Trophoblast cell (in vitro differentiated cells and primary cell): ENCODE data around the gene PLEKHG7.

ENCODE experiments used
- DNase-seq, 2 donors: peaks; one replicate each; pipeline ENCODE4 v3.0.0-alpha.2; 2016
- H2AFZ ChIP-seq: 2 replicates; pipeline ENCODE4 v1.6.1; 2013; ENCODE audit warnings: low read length, moderate library complexity, mild to moderate bottlenecking; ENCODE audit not compliant: insufficient read depth, poor library complexity
- H2AK5ac ChIP-seq: 2 replicates; pipeline ENCODE4 v1.6.1; 2013; ENCODE audit warnings: mild to moderate bottlenecking, low read length
- H2BK120ac ChIP-seq: 2 replicates; pipeline ENCODE4 v1.6.1; 2013; ENCODE audit warnings: low read length, mild to moderate bottlenecking, moderate library complexity; ENCODE audit not compliant: insufficient read depth, poor library complexity
- H2BK12ac ChIP-seq: 2 replicates; pipeline ENCODE4 v1.6.1; 2013; ENCODE audit warnings: mild to moderate bottlenecking, low read length, moderate library complexity
- H2BK5ac ChIP-seq: 2 replicates; pipeline ENCODE4 v1.6.1; 2013; ENCODE audit warnings: low read length, low read depth, moderate library complexity, mild to moderate bottlenecking; ENCODE audit not compliant: poor library complexity
- H3K14ac ChIP-seq: 2 replicates; pipeline ENCODE4 v1.6.1; 2013; ENCODE audit warnings: mild to moderate bottlenecking, low read length
- H3K18ac ChIP-seq: 2 replicates; pipeline ENCODE4 v1.6.1; 2013; ENCODE audit warnings: mild to moderate bottlenecking, low read length
- H3K23ac ChIP-seq: 2 replicates; pipeline ENCODE4 v1.6.1; 2013; ENCODE audit warnings: low read length
- H3K27ac ChIP-seq: 2 replicates; pipeline ENCODE4 v1.5.1; 2013; ENCODE audit warnings: low read depth, mild to moderate bottlenecking, inconsistent platforms, low read length, moderate library complexity
- H3K27me3 ChIP-seq: 2 replicates; pipeline ENCODE4 v1.6.1; 2013; ENCODE audit warnings: inconsistent platforms, mild to moderate bottlenecking, low read length, moderate library complexity; ENCODE audit not compliant: insufficient read depth
- H3K36me3 ChIP-seq, 2 experiments: 1 replicate in 1 of 2; 2 replicates in 1 of 2; pipeline ENCODE4 v1.6.1; 2013; ENCODE audit warnings: low read length in 2 of 2, mild to moderate bottlenecking in 2 of 2, moderate library complexity in 1 of 2; ENCODE audit not compliant: insufficient read depth in 2 of 2, control insufficient read depth in 1 of 2
- H3K4ac ChIP-seq: 2 replicates; pipeline ENCODE4 v1.6.1; 2013; ENCODE audit warnings: low read depth, mild to moderate bottlenecking, low read length, moderate library complexity
- H3K4me1 ChIP-seq, 2 experiments: 1 replicate in 1 of 2; 2 replicates in 1 of 2; pipeline ENCODE4 v1.6.1; 2013; ENCODE audit warnings: low read length in 2 of 2, mild to moderate bottlenecking in 2 of 2, moderate library complexity in 1 of 2; ENCODE audit not compliant: insufficient read depth in 2 of 2, control insufficient read depth in 1 of 2
- H3K4me2 ChIP-seq: 2 replicates; pipeline ENCODE4 v1.6.1; 2013; ENCODE audit warnings: inconsistent platforms, mild to moderate bottlenecking, low read length, moderate library complexity
- H3K4me3 ChIP-seq: 2 replicates; pipeline ENCODE4 v1.5.1; 2013; ENCODE audit warnings: mild to moderate bottlenecking, low read depth, low read length, inconsistent platforms
- H3K79me1 ChIP-seq: one replicate; pipeline ENCODE4 v1.6.1; 2013; ENCODE audit warnings: low read length
- H3K79me2 ChIP-seq: 2 replicates; pipeline ENCODE4 v1.6.1; 2013; ENCODE audit warnings: low read length, mild to moderate bottlenecking; ENCODE audit not compliant: control insufficient read depth, insufficient read depth, poor library complexity
- H3K9ac ChIP-seq: 2 replicates; pipeline ENCODE4 v1.6.1; 2013; ENCODE audit warnings: mild to moderate bottlenecking, low read length
- H3K9me3 ChIP-seq: 2 replicates; pipeline ENCODE4 v1.6.1; 2013; ENCODE audit warnings: low read depth, mild to moderate bottlenecking, control low read depth, inconsistent platforms, low read length; ENCODE audit not compliant: insufficient read depth
- H4K12ac ChIP-seq: 2 replicates; pipeline ENCODE4 v1.6.1; 2013; ENCODE audit warnings: low read depth, mild to moderate bottlenecking, low read length, moderate library complexity
- H4K8ac ChIP-seq: 2 replicates; pipeline ENCODE4 v1.6.1; 2013; ENCODE audit warnings: low read depth, mild to moderate bottlenecking, low read length, moderate library complexity
- H4K91ac ChIP-seq: one replicate; pipeline ENCODE4 v1.6.1; 2013; ENCODE audit warnings: low read depth, mild to moderate bottlenecking, low read length, moderate library complexity
- WGBS: extraction: QIAGEN DNeasy Blood & Tissue Kit; methylation state at CpG from one replicate; pipeline ENCODE4 v1.1.7; 2013; ENCODE audit warnings: missing lambda C conversion rate; ENCODE audit not compliant: insufficient read length, insufficient coverage; ENCODE audit errors: extremely low coverage; 5-methylcytosine and 5-hydroxymethylcytosine counted together

Gene PLEKHG7

DNA sequence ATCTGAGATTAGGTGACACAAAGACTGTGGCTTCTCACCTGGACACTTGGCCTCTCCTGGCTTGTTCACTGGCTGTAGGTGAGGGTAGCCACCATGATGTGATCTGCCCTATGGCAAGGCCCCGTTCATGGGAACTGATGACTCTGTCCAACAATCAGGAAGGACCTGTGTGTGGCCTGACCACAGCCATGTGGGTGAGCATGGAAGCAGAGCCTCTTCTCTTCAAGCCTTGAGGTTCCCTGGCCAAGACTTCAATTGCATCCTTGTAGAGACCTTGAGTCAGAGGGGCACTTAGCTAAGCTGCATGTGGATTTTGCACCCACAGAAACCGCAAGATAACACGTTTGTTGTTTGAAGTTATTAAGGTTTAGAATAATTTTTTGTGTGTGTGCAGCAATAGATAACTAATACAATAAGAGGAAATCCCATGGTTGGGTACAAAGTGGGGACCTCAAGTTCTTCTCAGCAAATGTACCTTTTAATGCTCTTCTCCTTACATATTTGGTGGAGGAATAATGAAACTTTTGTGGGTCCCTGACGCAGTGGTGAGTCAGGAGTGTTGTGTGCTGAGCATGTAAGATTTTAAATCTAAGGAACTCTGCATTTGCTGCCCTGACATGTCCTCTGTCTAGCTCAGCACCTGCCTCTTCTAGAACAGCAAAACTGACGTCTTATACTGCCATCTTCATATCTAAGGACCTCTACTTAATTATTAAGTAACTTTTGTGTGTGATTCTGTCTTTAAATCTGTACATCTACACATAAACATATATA lies 27.5 kb upstream of the PLEKHG7 start:
- no peaks in the 10 kb centered on the region for H3K9me3 ChIP-seq
- H2AK5ac ChIP-seq, result no peak overlapping the region
- no peak overlapping the region for H3K4ac ChIP-seq
- H3K18ac ChIP-seq, result no peak overlapping the region
- no peaks in the 10 kb centered on the region for H3K4me1 ChIP-seq
- H2BK5ac ChIP-seq, result no peak overlapping the region
- no peak overlapping the region for H2BK120ac ChIP-seq
- H4K91ac ChIP-seq, result no peak overlapping the region
- H3K23ac ChIP-seq, result no peak overlapping the region
- no peak for DNase-seq
- H2AFZ ChIP-seq, result no peak overlapping the region
- no peaks in the 10 kb centered on the region for H3K36me3 ChIP-seq
- H4K12ac ChIP-seq, result no peak overlapping the region
- no peak overlapping the region for H3K4me2 ChIP-seq
- no peak overlapping the region for H3K27ac ChIP-seq
- H2BK12ac ChIP-seq, result no peak overlapping the region
- no peak overlapping the region for H3K9ac ChIP-seq
- no peaks in the 10 kb centered on the region for H3K79me2 ChIP-seq
- H3K14ac ChIP-seq, result no peak overlapping the region
- H3K27me3 ChIP-seq, result no peaks in the 10 kb centered on the region
- H3K4me3 ChIP-seq, result no peak overlapping the region
- H4K8ac ChIP-seq, result no peak overlapping the region
- H3K79me1 ChIP-seq, result no peaks in the 10 kb centered on the region
- no CpG with 5 or more reads among the region's 5 CpGs for WGBS

GRCh38 chr12:92676710-92677109 lies 26.1 kb upstream of the PLEKHG7 start:
- Histone ChIP-seq H3K4me2 (no peak overlapping the region), H4K91ac (no peak overlapping the region), H3K9me3 (no peaks in the 10 kb centered on the region), H3K27me3 (no peaks in the 10 kb centered on the region), H2AFZ (no peak overlapping the region), H3K36me3 (no peaks in the 10 kb centered on the region), H4K8ac (no peak overlapping the region), H3K4me1 (no peaks in the 10 kb centered on the region), H4K12ac (no peak overlapping the region), H2BK5ac (no peak overlapping the region), H2AK5ac (no peak overlapping the region), H3K4me3 (no peak overlapping the region), H3K14ac (no peak overlapping the region), H3K4ac (no peak overlapping the region), H3K23ac (no peak overlapping the region), H2BK120ac (no peak overlapping the region), H3K79me1 (no peaks in the 10 kb centered on the region), H3K18ac (no peak overlapping the region), H2BK12ac (no peak overlapping the region), H3K9ac (no peak overlapping the region), H3K79me2 (no peaks in the 10 kb centered on the region), H3K27ac (no peak overlapping the region)
- WGBS, result no CpG with 5 or more reads among the region's 4 CpGs
- no peak for DNase-seq

GRCh38 chr12:92690601-92691000 lies 12.2 kb upstream of the PLEKHG7 start:
- H3K4me3 ChIP-seq, result no peak overlapping the region
- no peak overlapping the region for H3K9ac ChIP-seq
- no CpG with 5 or more reads among the region's 1 CpG for WGBS
- H3K79me2 ChIP-seq, result no peaks in the 10 kb centered on the region
- no peak overlapping the region for H3K14ac ChIP-seq
- no peaks in the 10 kb centered on the region for H3K79me1 ChIP-seq
- no peak overlapping the region for H2BK5ac ChIP-seq
- H4K91ac ChIP-seq, result no peak overlapping the region
- H3K4me2 ChIP-seq, result no peak overlapping the region
- H3K23ac ChIP-seq, result no peak overlapping the region
- no peak overlapping the region for H2AFZ ChIP-seq
- no peak overlapping the region for H2BK120ac ChIP-seq
- DNase-seq, result no peak
- no peaks in the 10 kb centered on the region for H3K9me3 ChIP-seq
- H3K18ac ChIP-seq, result no peak overlapping the region
- H3K4ac ChIP-seq, result no peak overlapping the region
- no peak overlapping the region for H2BK12ac ChIP-seq
- no peak overlapping the region for H4K8ac ChIP-seq
- H3K4me1 ChIP-seq, result no peaks in the 10 kb centered on the region
- no peak overlapping the region for H3K27ac ChIP-seq
- no peak overlapping the region for H2AK5ac ChIP-seq
- no peak overlapping the region for H4K12ac ChIP-seq
- H3K27me3 ChIP-seq, result no peaks in the 10 kb centered on the region
- H3K36me3 ChIP-seq, result no peaks in the 10 kb centered on the region

GRCh38 chr12:92695056-92695455 lies 7.7 kb upstream of the PLEKHG7 start:
- no peak overlapping the region for H4K12ac ChIP-seq
- H3K27me3 ChIP-seq, result no peaks in the 10 kb centered on the region
- no peak overlapping the region for H4K91ac ChIP-seq
- H2BK12ac ChIP-seq, result no peak overlapping the region
- no peak overlapping the region for H2AK5ac ChIP-seq
- H3K9me3 ChIP-seq, result peaks cover 2% of the 10 kb centered on the region
- no peaks in the 10 kb centered on the region for H3K4me1 ChIP-seq
- no peak overlapping the region for H3K9ac ChIP-seq
- H2BK5ac ChIP-seq, result no peak overlapping the region
- H2BK120ac ChIP-seq, result no peak overlapping the region
- H3K36me3 ChIP-seq, result no peaks in the 10 kb centered on the region
- no peak overlapping the region for H3K4me2 ChIP-seq
- no CpG with 5 or more reads among the region's 5 CpGs for WGBS
- no peak overlapping the region for H4K8ac ChIP-seq
- no peak overlapping the region for H3K18ac ChIP-seq
- no peaks in the 10 kb centered on the region for H3K79me2 ChIP-seq
- no peak overlapping the region for H3K4me3 ChIP-seq
- DNase-seq, result no peak
- H2AFZ ChIP-seq, result no peak overlapping the region
- no peaks in the 10 kb centered on the region for H3K79me1 ChIP-seq
- no peak overlapping the region for H3K4ac ChIP-seq
- H3K14ac ChIP-seq, result no peak overlapping the region
- H3K27ac ChIP-seq, result no peak overlapping the region
- H3K23ac ChIP-seq, result no peak overlapping the region
